Gastroesophageal sphincter (tissue), 3 donors: Measurements from ENCODE around the gene ZFYVE26.

ENCODE experiments used
- CTCF ChIP-seq, 4 experiments: fragments of 200-600 bp in 2 of 4; fragments of 450-650 bp in 2 of 4; sonication (generic) in 1 of 4; IDR thresholded peaks; one replicate each; pipeline ENCODE4 v1.5.1; 2017 to 2019; ENCODE audit warnings: antibody characterized with exemption in 4 of 4, mild to moderate bottlenecking in 2 of 4, moderate library complexity in 2 of 4
- POLR2A ChIP-seq, 2 donors: fragments of 450-650 bp; IDR thresholded peaks; one replicate each; pipeline ENCODE4 v1.6.1; 2017; ENCODE audit warnings: antibody characterized with exemption in 2 of 2, mild to moderate bottlenecking in 2 of 2, moderate library complexity in 1 of 2
- POLR2AphosphoS5 ChIP-seq: sonication (generic); formaldehyde crosslinking; IDR thresholded peaks from one replicate; pipeline ENCODE4 v1.6.1; 2017; ENCODE audit warnings: antibody characterized with exemption

GRCh38 chr14:67722293-67722692 is 94.1 kb downstream of the ZFYVE26 start:
- TF ChIP-seq POLR2A (IDR thresholded peaks at IDR 0.05) (no peak), CTCF (IDR thresholded peaks at IDR 0.05) (no peak), POLR2AphosphoS5 (peak; percentile 16)
